Measurements from ENCODE around the gene SLC12A8.

SLC12A8 gene

GRCh38 chr3:125219261-125219701, 6.7 kb upstream of the SLC12A8 start:
- DNase-seq (ENCODE audit: low read depth in 2 of 2), result no peak

- no peak for DNase-seq (ENCODE audit: low read depth in 2 of 2)
Measured at GRCh38 chr3:125214738-125215137, 2.2 kb upstream of the SLC12A8 start.

GRCh38 chr3:125213946-125214542, 1.5 kb upstream of the SLC12A8 start:
- DNase-seq (ENCODE audit: low read depth in 2 of 2), result no peak

DNA sequence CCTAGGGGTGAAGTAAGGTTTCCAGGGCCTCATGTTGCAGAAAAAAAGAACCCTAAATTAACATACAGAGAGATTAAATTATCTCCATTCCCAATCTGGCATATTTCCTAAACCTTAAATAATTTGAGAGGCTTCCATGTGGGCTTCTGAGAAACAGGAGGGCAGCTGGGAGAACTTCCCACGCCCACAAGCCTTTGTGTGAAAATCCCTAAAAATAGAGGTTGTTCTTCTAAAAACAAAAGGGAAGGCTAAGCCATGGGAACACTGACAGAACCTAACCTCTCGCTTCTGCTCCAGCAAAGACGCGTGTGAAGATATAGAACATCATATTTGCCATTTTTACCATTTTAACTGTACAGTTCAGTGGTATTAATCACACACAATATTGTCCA, 812 bp upstream of the SLC12A8 start:
- no peak for DNase-seq (ENCODE audit: low read depth in 2 of 2)

GRCh38 chr3:125212091-125212508, 448 bp downstream of the SLC12A8 start:
- no peak for DNase-seq (ENCODE audit: low read depth in 2 of 2)

DNA sequence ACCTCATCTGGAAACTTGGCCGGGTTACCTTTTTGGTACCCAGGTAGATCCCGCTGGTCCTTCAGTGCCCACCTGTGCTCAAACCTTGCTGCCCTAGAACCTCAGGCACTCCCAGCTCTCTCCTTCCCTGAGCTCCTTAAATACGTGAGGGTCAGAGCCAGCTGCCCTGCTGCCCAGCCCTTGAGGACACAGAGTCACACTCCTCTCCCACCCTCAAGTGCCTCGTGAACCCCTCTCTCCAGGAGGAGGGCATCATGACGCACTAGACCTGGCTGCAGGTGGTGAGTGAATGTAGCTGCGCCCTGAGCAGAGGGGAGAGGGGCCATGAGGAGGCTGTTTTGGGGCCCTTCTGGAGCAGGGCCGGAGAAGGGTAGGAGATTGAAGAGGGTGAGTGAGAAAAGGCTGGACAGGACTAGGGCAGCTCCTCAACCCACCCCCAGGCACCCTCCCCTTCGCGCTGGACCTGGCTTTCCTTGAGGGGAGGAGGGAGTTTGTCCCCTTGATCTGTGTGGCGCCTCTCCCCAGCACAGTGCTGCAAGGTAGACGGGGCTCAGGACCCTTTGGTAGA, 941 bp downstream of the SLC12A8 start:
- no peak for DNase-seq (ENCODE audit: low read depth in 2 of 2)

GRCh38 chr3:125207949-125208568, 4.5 kb downstream of the SLC12A8 start:
- no peak for DNase-seq (ENCODE audit: low read depth in 2 of 2)

DNA sequence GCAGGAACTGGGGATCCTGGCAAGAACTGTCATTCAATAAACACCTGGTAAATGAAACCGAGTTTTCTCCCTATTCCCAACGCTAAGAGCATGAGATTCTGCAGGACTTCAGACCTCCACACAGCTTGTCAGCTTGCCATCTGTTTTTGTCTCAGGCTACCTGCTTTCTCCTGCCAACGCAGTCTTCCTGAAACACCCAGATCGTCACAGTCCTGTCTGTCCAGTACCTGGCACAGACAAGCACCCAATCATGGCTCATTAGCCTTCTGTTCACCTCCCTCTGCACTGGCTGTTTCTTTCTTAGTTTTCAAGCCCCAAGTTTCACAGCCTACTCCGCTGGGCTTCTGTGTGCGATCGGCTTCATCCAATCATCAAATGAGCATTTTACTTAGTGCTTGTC, 5.0 kb downstream of the SLC12A8 start:
- DNase-seq (ENCODE audit: low read depth in 2 of 2), result no peak

DNA sequence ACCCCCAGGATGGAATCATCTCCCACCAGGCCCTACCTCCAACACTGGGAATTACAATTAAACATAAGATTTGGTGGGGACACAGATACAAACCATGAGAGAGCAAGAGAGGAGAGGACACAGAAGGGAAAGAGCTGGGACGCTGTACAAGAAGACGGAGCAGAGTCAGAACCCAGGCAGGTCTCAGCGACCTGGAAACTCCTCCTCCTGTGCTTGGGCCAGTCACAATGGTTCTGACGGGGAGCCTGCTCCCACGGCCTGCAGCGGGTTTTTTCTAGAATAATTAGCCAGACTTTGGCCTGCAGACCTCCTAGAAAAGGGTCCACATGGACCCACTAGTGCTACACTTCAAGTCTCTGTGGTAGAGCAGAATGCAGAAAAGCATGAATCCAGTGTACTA, 5.6 kb downstream of the SLC12A8 start:
- no peak for DNase-seq (ENCODE audit: low read depth in 2 of 2)

DNA sequence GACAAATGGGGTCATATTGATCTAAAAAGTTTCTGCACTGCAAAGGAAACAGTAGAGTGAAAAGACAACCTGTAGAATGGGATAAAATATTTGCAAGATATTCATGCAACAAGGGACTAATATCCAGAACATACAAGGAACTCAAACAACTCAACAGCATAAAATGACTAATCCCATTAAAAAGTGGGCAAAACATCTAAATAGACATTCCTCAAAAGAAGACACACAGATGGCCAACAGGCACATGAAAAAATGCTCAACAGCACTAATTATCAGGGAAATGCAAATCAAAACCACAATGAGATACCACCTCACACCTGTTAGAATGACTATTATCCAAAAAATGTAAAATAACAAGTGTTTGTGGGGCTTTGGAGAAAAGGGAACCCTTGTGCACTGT, 8.8 kb downstream of the SLC12A8 start:
- no peak for DNase-seq (ENCODE audit: low read depth in 2 of 2)

DNA sequence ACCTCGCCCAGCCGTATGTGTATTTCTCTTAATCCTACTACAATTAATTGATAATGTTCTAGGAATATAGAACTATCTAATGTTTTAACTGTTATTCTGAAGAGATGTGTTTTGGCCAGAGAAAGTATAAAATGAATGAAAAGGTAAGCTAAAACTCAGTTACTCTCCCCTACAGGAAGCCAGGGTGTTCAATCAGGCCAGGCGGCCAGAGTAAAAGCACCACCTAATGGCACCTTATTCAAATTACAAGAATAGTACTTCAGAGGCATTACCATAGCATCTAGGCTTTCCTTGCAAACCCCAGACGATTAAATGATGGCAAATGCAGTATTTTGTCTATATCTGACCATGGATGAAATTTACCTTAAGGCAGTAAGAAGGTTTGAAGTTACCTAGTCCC, 10.4 kb downstream of the SLC12A8 start:
- DNase-seq (ENCODE audit: low read depth in 2 of 2), result no peak

GRCh38 chr3:125200731-125201139, 11.8 kb downstream of the SLC12A8 start:
- DNase-seq (ENCODE audit: low read depth in 2 of 2), result no peak

- no peak for DNase-seq (ENCODE audit: low read depth in 2 of 2)
Measured at GRCh38 chr3:125194849-125195601, 17.5 kb downstream of the SLC12A8 start.

DNA sequence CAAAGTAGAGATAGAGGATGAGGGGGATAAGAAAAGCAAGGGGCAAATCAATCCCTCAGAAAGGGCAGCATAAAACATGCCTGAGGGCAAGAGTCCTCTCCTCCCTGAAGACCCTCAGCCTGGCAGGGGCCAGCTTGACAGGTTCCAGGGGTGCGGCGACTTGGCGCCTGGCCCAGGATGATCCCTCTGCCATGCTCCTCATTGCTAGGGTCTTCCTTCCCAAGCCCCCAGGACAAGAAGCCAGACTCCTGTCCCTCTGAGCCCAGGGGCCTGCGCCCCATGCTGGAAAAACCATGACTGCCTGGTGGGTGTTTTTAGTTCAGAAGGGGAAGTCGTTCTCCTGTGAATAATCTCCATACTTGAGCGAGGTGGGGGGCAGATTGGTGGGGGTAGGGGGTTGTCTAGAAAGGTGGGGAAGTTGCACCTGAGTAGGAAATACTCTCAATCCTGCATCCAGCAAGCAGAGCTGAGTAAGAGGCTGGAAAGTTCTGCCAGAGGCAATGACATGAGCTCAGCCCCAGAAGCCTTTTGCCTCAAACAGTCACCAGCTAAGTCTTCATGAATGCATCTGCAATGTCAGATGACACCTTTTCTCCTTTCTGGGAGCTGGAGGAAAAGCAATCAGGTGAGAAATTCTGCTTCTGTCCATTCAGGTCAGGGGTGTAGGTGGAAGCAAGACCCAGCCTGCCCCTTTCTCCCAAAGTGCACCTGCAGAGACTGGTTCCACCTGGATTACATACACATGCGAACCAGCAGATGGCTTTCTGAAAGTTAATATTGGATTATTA, 18.3 kb downstream of the SLC12A8 start:
- no peak for DNase-seq (ENCODE audit: low read depth in 2 of 2)

GRCh38 chr3:125192190-125193035, 20.1 kb downstream of the SLC12A8 start:
- no peak for DNase-seq (ENCODE audit: low read depth in 2 of 2)

DNA sequence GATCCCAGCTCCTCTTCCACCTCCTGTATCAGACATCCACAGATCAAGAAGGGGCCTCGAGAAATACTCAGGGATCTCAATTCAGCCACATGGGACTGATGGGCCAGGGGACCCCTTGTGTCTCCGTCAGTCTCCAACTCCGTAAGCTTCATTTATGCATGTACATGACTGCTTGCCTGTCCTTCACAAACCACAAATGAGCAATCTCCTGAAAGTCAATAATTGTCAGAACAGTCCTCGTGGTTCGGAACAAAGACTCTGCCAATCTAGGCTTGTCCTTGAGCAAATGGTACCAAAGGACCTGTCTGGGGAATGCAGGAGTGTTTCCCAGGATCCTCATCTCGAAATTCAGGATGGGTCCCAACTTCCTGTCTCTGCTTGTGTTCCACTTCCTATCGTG, 20.8 kb downstream of the SLC12A8 start:
- no peak for DNase-seq (ENCODE audit: low read depth in 2 of 2)

GRCh38 chr3:125191256-125191655, 21.3 kb downstream of the SLC12A8 start:
- DNase-seq (ENCODE audit: low read depth in 2 of 2), result no peak

DNA sequence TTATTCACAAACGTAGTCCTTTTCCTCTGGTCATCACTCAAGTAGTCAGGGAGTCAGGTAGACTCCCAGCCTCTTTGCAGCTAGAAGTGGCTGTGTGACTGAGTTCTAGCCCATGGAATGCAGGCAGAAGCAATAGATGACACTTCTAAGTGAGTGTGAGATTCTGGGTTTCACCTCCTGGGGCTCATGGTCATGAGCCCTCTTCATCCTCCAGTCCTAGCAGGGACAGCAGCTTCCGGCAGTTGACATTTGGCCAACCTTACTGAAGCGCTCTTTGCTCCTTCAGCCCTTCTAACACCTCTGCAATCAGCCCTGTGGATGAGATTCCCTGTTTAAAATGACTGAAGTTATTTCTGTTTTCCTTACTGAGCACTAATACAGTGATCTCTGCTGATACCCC, 21.8 kb downstream of the SLC12A8 start:
- no peak for DNase-seq (ENCODE audit: low read depth in 2 of 2)

- no peak for DNase-seq (ENCODE audit: low read depth in 2 of 2)
Measured at GRCh38 chr3:125189378-125190165, 23.0 kb downstream of the SLC12A8 start.

DNA sequence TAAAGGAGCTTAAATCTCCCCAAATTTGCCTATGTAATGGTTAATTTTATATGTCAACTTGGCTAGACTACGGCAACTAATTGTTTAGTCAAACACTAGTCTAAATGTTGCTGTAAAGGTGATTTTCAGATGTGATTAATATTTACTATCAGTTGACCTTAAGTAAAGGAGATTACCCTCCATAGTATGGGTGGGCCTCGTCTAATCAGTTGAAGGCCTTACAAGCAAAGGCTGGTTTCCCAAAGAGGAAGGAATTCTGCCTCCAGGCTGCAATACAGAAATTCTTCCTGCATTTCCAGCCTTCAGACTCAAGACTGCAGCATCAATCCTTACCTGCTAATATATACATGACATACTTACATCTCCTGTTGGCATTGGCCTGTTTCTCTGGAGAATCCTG, 23.6 kb downstream of the SLC12A8 start:
- DNase-seq (ENCODE audit: low read depth in 2 of 2), result no peak
